HepG2 (cell line): ENCODE measurements around the gene EIF1. TPM values are rescaled to one million over a fixed set of nuclear protein-coding genes. Genes with fewer than 3 reads are reported as not detected.

Experiments
- AGO2 ChIP-seq: fragments of 200-400 bp; formaldehyde crosslinking; optimal IDR thresholded peaks from 2 replicates; pipeline ENCODE3; 2017; ENCODE audit warnings: mild to moderate bottlenecking, low read depth, low read length, moderate library complexity
- FOXA1 ChIP-seq, 2 experiments: fragments of 450-650 bp in 1 of 2; sonication (generic) in 1 of 2; formaldehyde crosslinking in 1 of 2; IDR thresholded peaks; 2 replicates each; pipeline versions ENCODE4 v1.4.0 to v1.6.1; 2016 to 2020; ENCODE audit warnings: missing genetic modification reagents in 1 of 2
- GPBP1L1 ChIP-seq: sonication (generic); formaldehyde crosslinking; IDR thresholded peaks from 2 replicates; pipeline ENCODE4 v1.5.0; 2020; ENCODE audit warnings: mild to moderate bottlenecking, missing genetic modification reagents
- GTF2F1 ChIP-seq: fragments of 150-350 bp; IDR thresholded peaks from 2 replicates; pipeline ENCODE4 v1.6.1; 2014; ENCODE audit warnings: low read length
- HDAC1 ChIP-seq: sonication (generic); formaldehyde crosslinking; IDR thresholded peaks from 2 replicates; pipeline ENCODE4 v1.5.1; 2020; ENCODE audit warnings: mild to moderate bottlenecking, missing genetic modification reagents
- IKZF4 ChIP-seq: sonication (generic); formaldehyde crosslinking; IDR thresholded peaks from 2 replicates; pipeline ENCODE4 v1.5.1; 2020; ENCODE audit warnings: borderline replicate concordance, mild to moderate bottlenecking, low read depth, missing genetic modification reagents; ENCODE audit errors: not compliant biosample characterization
- PHF8 ChIP-seq: sonication (generic); formaldehyde crosslinking; IDR thresholded peaks from 2 replicates; pipeline ENCODE4 v1.5.0; 2020; ENCODE audit warnings: missing genetic modification reagents
- POLR2G ChIP-seq: fragments of 200-400 bp; formaldehyde crosslinking; IDR thresholded peaks from 2 replicates; pipeline ENCODE4 v1.6.1; 2018; ENCODE audit warnings: mild to moderate bottlenecking, low read depth, low read length, moderate library complexity
- SIX1 ChIP-seq: sonication (generic); formaldehyde crosslinking; IDR thresholded peaks from 2 replicates; pipeline ENCODE4 v1.4.0; 2020; ENCODE audit warnings: missing genetic modification reagents, borderline replicate concordance
- TBL1XR1 ChIP-seq: fragments of 150-350 bp; IDR thresholded peaks from 2 replicates; pipeline ENCODE4 v1.6.1; 2014; ENCODE audit warnings: borderline replicate concordance, low read length; ENCODE audit not compliant: partially characterized antibody
- U2AF1 ChIP-seq: fragments of 200-400 bp; formaldehyde crosslinking; optimal IDR thresholded peaks from 2 replicates; pipeline ENCODE3; 2017; ENCODE audit warnings: mild to moderate bottlenecking, low read depth, low read length
- ZBTB8A ChIP-seq: sonication (generic); formaldehyde crosslinking; IDR thresholded peaks from 2 replicates; pipeline ENCODE4 v1.4.0; 2020; ENCODE audit warnings: mild to moderate bottlenecking, low read depth, missing genetic modification reagents, borderline replicate concordance
- ZNF547 ChIP-seq: sonication (generic); formaldehyde crosslinking; IDR thresholded peaks from 2 replicates; pipeline ENCODE4 v1.5.1; 2020; ENCODE audit warnings: mild to moderate bottlenecking, missing genetic modification reagents
- ZNF609 ChIP-seq: sonication (generic); formaldehyde crosslinking; IDR thresholded peaks from 2 replicates; pipeline ENCODE4 v1.4.0; 2020; ENCODE audit warnings: mild to moderate bottlenecking, missing genetic modification reagents, borderline replicate concordance
- ZNF772 ChIP-seq: sonication (generic); formaldehyde crosslinking; IDR thresholded peaks from 2 replicates; pipeline ENCODE4 v1.5.0; 2020; ENCODE audit warnings: mild to moderate bottlenecking, missing genetic modification reagents
- polyA plus RNA-seq, 8 experiments: library from polyadenylated mRNA; depleted of rRNA in 3 of 8; stranded (reverse) in 7 of 8; unstranded in 1 of 8; fragments of >200 nt; fragmentation: Illumina TruSeq in 4 of 8; extraction: Trizol in 4 of 8; gene quantifications; 2 replicates each; pipeline versions ENCODE4 v1.2.1 to v1.2.3, GENCODE V29; 2011 to 2016; ENCODE audit warnings: low read depth in 4 of 8, missing spikeins in 1 of 8, mixed read lengths in 1 of 8; ENCODE audit not compliant: insufficient read depth in 1 of 8
- total RNA-seq, 5 experiments: library from RNA; depleted of rRNA; stranded (reverse); fragments of >200 nt; fragmentation: Illumina TruSeq; extraction: Trizol; gene quantifications; 2 replicates each; pipeline ENCODE4 v1.2.3, GENCODE V29; 2016; ENCODE audit warnings: low read depth in 1 of 5
- TF ChIP-seq, protein P1 (sequence below): sonication (generic); formaldehyde crosslinking; IDR thresholded peaks from 2 replicates; pipeline ENCODE4 v1.4.0; 2020; ENCODE audit warnings: missing genetic modification reagents
- TF ChIP-seq, protein P2 (sequence below): sonication (generic); IDR thresholded peaks from 2 replicates; pipeline ENCODE4 v1.6.1; 2016; ENCODE audit warnings: low read depth, borderline replicate concordance

EIF1 gene
- total and polyA plus RNA-seq, 2 of the 13 experiments (the other 11 are each of a cell fraction or from before 2014, with no cell fraction given), result 147 to 517 TPM

DNA sequence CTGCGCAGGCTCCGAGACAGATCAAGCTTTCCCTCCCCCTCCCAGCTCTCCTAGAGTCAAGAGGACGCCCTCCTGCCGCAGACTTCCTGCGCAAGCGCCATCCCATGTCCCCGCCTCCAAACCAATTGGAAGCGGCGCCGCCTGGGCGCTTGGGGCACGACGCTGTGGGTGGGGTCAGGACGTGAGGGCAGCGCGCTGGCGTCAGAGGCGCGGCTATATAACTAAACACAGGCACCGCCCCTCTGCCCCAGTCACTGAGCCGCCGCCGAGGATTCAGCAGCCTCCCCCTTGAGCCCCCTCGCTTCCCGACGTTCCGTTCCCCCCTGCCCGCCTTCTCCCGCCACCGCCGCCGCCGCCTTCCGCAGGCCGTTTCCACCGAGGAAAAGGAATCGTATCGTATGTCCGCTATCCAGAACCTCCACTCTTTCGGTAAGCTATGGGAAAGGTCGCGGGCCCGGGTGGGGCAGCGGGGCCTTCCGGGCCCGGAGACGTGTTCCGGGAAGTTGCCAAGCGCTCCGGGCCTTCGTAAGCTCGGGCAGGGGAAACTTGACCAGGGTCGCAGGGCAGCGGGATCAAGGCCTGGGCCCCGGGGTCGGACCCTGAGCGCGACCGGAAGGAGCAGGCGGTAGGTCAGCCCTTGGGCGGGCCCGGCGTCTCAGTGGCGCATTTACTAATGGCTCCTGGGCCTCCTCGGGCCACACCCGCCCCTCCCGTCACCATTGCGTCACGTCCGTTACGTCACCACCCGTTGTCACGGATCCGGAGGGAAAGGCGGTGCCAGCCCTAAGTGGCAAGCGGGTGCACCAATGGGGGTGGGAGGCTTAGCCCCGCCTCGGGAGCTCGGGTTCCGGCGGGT, at the start of gene EIF1 (continued):
- TF ChIP-seq SIX1 (CRISPR knock-in tag) (no peak), IKZF4 (CRISPR knock-in tag) (peak; percentile 36), POLR2G (peak; percentile 99), FOXA1 (IDR thresholded peaks at IDR 0.05) (no peak), FOXA1 (CRISPR knock-in tag; IDR thresholded peaks at IDR 0.05) (peak; percentile 78), AGO2 (peak; percentile 100), GTF2F1 (peak; percentile 97), TBL1XR1 (peak; percentile 70), ZNF772 (CRISPR knock-in tag) (peak; percentile 92), U2AF1 (peak; percentile 96), ZBTB8A (CRISPR knock-in tag) (peak; percentile 86; the same call in 1 of the 2 replicates), ZNF609 (CRISPR knock-in tag) (peak; percentile 65), ZNF547 (CRISPR knock-in tag) (no peak; the same call in none of the 2 replicates), GPBP1L1 (no peak), HDAC1 (peak; percentile 94; the same call in 1 of the 2 replicates), PHF8 (CRISPR knock-in tag) (peak; percentile 92)
- TF ChIP-seq, protein P1, sequence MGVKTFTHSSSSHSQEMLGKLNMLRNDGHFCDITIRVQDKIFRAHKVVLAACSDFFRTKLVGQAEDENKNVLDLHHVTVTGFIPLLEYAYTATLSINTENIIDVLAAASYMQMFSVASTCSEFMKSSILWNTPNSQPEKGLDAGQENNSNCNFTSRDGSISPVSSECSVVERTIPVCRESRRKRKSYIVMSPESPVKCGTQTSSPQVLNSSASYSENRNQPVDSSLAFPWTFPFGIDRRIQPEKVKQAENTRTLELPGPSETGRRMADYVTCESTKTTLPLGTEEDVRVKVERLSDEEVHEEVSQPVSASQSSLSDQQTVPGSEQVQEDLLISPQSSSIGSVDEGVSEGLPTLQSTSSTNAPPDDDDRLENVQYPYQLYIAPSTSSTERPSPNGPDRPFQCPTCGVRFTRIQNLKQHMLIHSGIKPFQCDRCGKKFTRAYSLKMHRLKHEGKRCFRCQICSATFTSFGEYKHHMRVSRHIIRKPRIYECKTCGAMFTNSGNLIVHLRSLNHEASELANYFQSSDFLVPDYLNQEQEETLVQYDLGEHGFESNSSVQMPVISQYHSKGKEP (CRISPR knock-in tag), result no peak
- TF ChIP-seq, protein P2, sequence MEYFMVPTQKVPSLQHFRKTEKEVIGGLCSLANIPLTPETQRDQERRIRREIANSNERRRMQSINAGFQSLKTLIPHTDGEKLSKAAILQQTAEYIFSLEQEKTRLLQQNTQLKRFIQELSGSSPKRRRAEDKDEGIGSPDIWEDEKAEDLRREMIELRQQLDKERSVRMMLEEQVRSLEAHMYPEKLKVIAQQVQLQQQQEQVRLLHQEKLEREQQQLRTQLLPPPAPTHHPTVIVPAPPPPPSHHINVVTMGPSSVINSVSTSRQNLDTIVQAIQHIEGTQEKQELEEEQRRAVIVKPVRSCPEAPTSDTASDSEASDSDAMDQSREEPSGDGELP, result no peak; the same call in 1 of the 2 replicates
